DND-41 (cell line): Measurements from ENCODE around the gene MMP7.

Experiments used
- ATAC-seq: fragments of 200-7000 bp; cut with Tn5 transposase; 3 replicates; pipeline ENCODE4 v1.9.1; 2021; ENCODE audit warnings: low read depth; ENCODE audit not compliant: insufficient read depth
- DNase-seq: peaks from one replicate; pipeline ENCODE4 v3.0.0-alpha.2; 2020
- H2AFZ ChIP-seq: 2 replicates; pipeline ENCODE4 v1.6.0; 2012; ENCODE audit warnings: low read depth, low read length
- H3K27ac ChIP-seq: 2 replicates; pipeline ENCODE4 v1.5.1; 2012; ENCODE audit warnings: low read length, inconsistent platforms
- H3K27me3 ChIP-seq: fragments of 200-600 bp; sonication (generic); 2 replicates; pipeline ENCODE4 v1.6.0; 2012; ENCODE audit warnings: low read length, mild to moderate bottlenecking, inconsistent platforms; ENCODE audit not compliant: insufficient read depth, poor library complexity
- H3K36me3 ChIP-seq: 2 replicates; pipeline ENCODE4 v1.5.1; 2012; ENCODE audit warnings: low read length, inconsistent platforms; ENCODE audit not compliant: insufficient read depth
- H3K4me1 ChIP-seq: 2 replicates; pipeline ENCODE4 v1.5.1; 2012; ENCODE audit warnings: mild to moderate bottlenecking, low read length; ENCODE audit not compliant: insufficient read depth
- H3K4me2 ChIP-seq: 2 replicates; pipeline ENCODE4 v1.6.0; 2012; ENCODE audit warnings: mild to moderate bottlenecking, moderate library complexity, low read length, inconsistent platforms; ENCODE audit not compliant: insufficient read depth
- H3K4me3 ChIP-seq, 2 experiments: fragments of 200-600 bp in 1 of 2; shearing (Covaris generic) in 1 of 2; 2 replicates each; pipeline ENCODE4 v1.5.1; 2012 to 2016; ENCODE audit warnings: inconsistent platforms in 2 of 2, low read length in 2 of 2, mild to moderate bottlenecking in 2 of 2, low read depth in 1 of 2, moderate library complexity in 1 of 2
- H3K79me2 ChIP-seq: 2 replicates; pipeline ENCODE4 v1.6.0; 2012; ENCODE audit warnings: low read length, inconsistent platforms; ENCODE audit not compliant: insufficient read depth
- H3K9ac ChIP-seq: 2 replicates; pipeline ENCODE4 v1.6.0; 2012; ENCODE audit warnings: low read depth, mild to moderate bottlenecking, inconsistent platforms, low read length, moderate library complexity
- H3K9me3 ChIP-seq: 2 replicates; pipeline ENCODE4 v1.5.1; 2012; ENCODE audit warnings: low read length, moderate library complexity, mild to moderate bottlenecking, inconsistent platforms; ENCODE audit not compliant: insufficient read depth, severe bottlenecking
- H4K20me1 ChIP-seq: 2 replicates; pipeline ENCODE4 v1.6.0; 2012; ENCODE audit warnings: low read length; ENCODE audit not compliant: insufficient read depth
- EZH2 ChIP-seq: IDR thresholded peaks from 3 replicates; pipeline ENCODE4 v1.6.1; 2012; ENCODE audit warnings: borderline replicate concordance, low read depth, mild to moderate bottlenecking, moderate library complexity, low read length, inconsistent platforms; ENCODE audit not compliant: severe bottlenecking
- TF ChIP-seq, protein P1 (sequence below): IDR thresholded peaks from 2 replicates; pipeline ENCODE4 v1.5.1; 2012; ENCODE audit warnings: borderline replicate concordance, low read length, moderate library complexity, mild to moderate bottlenecking; ENCODE audit not compliant: poor library complexity, severe bottlenecking; ENCODE audit errors: extremely low read depth

Gene MMP7

DNA sequence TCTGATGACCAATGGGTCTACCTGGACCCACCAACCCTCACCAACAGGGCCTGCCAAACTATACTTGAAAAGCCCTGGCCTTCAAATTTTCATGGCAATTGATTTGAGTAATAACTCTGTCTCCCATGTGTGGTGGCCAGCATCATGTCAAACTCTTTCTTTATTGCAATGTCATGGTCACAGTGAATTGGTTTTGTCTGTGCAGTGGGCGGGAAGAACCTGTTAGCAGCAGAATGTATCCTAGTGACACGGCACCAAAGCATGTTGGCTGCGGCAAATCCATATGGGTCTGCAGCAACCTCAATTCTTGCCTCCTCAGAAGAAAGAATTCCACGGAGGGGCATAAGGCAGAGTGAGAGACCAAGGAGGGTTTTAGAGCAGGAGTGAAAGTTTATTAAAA is 58.4 kb downstream of the MMP7 start:
- H3K4me1 ChIP-seq, result peaks cover 25% of the 10 kb centered on the region
- TF ChIP-seq, protein P1, sequence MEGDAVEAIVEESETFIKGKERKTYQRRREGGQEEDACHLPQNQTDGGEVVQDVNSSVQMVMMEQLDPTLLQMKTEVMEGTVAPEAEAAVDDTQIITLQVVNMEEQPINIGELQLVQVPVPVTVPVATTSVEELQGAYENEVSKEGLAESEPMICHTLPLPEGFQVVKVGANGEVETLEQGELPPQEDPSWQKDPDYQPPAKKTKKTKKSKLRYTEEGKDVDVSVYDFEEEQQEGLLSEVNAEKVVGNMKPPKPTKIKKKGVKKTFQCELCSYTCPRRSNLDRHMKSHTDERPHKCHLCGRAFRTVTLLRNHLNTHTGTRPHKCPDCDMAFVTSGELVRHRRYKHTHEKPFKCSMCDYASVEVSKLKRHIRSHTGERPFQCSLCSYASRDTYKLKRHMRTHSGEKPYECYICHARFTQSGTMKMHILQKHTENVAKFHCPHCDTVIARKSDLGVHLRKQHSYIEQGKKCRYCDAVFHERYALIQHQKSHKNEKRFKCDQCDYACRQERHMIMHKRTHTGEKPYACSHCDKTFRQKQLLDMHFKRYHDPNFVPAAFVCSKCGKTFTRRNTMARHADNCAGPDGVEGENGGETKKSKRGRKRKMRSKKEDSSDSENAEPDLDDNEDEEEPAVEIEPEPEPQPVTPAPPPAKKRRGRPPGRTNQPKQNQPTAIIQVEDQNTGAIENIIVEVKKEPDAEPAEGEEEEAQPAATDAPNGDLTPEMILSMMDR, result no peak
- no peak for TF ChIP-seq EZH2
- no peak for DNase-seq
- H2AFZ ChIP-seq, result no peak overlapping the region
- H3K9ac ChIP-seq, result no peak overlapping the region
- no peak overlapping the region for H3K4me3 ChIP-seq
- H3K27me3 ChIP-seq, result no peaks in the 10 kb centered on the region
- ATAC-seq, result no peak
- H3K9me3 ChIP-seq, result no peaks in the 10 kb centered on the region
- no peaks in the 10 kb centered on the region for H3K36me3 ChIP-seq
- H4K20me1 ChIP-seq, result no peaks in the 10 kb centered on the region
- no peaks in the 10 kb centered on the region for H3K79me2 ChIP-seq
- H3K27ac ChIP-seq, result no peak overlapping the region
- no peak overlapping the region for H3K4me2 ChIP-seq

DNA sequence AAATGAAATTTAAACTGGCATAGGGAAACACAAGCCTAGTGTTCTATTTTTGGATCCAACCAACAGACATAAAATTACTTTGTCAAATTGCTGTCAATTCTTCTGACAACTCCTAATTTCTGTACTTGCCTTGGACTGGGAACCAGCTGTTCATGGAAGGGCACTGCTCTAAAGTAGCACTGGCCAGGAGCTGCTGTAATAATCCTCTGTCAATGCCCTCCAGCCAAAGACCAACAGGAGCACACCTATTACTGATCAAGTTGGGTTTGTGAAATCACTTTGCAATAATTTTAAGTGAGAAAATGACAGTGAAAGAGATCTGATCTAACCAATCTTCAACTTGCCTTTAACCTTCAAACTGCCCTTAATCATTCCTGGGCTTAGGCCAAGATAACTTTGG is 59.1 kb downstream of the MMP7 start:
- Histone ChIP-seq H2AFZ (no peak overlapping the region), H3K36me3 (no peaks in the 10 kb centered on the region), H3K9ac (no peak overlapping the region), H3K27ac (no peak overlapping the region), H3K4me1 (peaks cover 18% of the 10 kb centered on the region), H3K4me2 (no peak overlapping the region), H3K27me3 (no peaks in the 10 kb centered on the region), H3K79me2 (no peaks in the 10 kb centered on the region), H3K4me3 (no peak overlapping the region), H3K9me3 (no peaks in the 10 kb centered on the region), H4K20me1 (no peaks in the 10 kb centered on the region)
- TF ChIP-seq, protein P1, result no peak
- TF ChIP-seq EZH2, result no peak
- DNase-seq (no peak), ATAC-seq (no peak)
